Ishikawa (cell line): ENCODE measurements around the gene ETNK2.

Experiments used
- CEBPB ChIP-seq: IDR thresholded peaks from 2 replicates; pipeline ENCODE4 v1.6.1; 2012
- EGR1 ChIP-seq: IDR thresholded peaks from 2 replicates; pipeline ENCODE4 v1.6.1; 2012
- FOXM1 ChIP-seq: IDR thresholded peaks from 2 replicates; pipeline ENCODE4 v1.6.1; 2012; ENCODE audit warnings: low read depth, borderline replicate concordance
- MAX ChIP-seq: IDR thresholded peaks from 2 replicates; pipeline ENCODE4 v1.6.1; 2012
- NFIC ChIP-seq: IDR thresholded peaks from 2 replicates; pipeline ENCODE4 v1.6.1; 2012
- RAD21 ChIP-seq: IDR thresholded peaks from 2 replicates; pipeline ENCODE4 v1.6.1; 2012; ENCODE audit warnings: low read depth
- REST ChIP-seq: IDR thresholded peaks from 2 replicates; pipeline ENCODE4 v1.6.1; 2012; ENCODE audit warnings: low read depth, mild to moderate bottlenecking
- TAF1 ChIP-seq: IDR thresholded peaks from 2 replicates; pipeline ENCODE4 v1.6.1; 2012; ENCODE audit warnings: low read depth, mild to moderate bottlenecking
- TEAD4 ChIP-seq: IDR thresholded peaks from 2 replicates; pipeline ENCODE4 v1.6.1; 2012
- YY1 ChIP-seq: IDR thresholded peaks from 2 replicates; pipeline ENCODE4 v1.6.1; 2012; ENCODE audit warnings: low read depth
- ZBTB7A ChIP-seq: IDR thresholded peaks from 2 replicates; pipeline ENCODE4 v1.6.1; 2012; ENCODE audit warnings: low read depth

GRCh38 chr1:204124639-204125038 is 27.2 kb downstream of the ETNK2 start:
- TF ChIP-seq EGR1 (no peak), TEAD4 (no peak), ZBTB7A (no peak), CEBPB (no peak), RAD21 (no peak), MAX (no peak), TAF1 (no peak), YY1 (no peak), REST (no peak), FOXM1 (no peak), NFIC (no peak)
